ENCODE measurements around the gene C2orf68.
"Not testable (repeated sequence)": the region's sequence is repeated elsewhere in the genome, so short reads cannot be mapped to it uniquely, and the experiment has no call there.

- TF ChIP-seq POLR2AphosphoS5 (IDR thresholded peaks at IDR 0.05; ENCODE audit: borderline replicate concordance, low read depth, low read length); EZH2 (IDR thresholded peaks at IDR 0.05): not testable (repeated sequence)
Measured at GRCh38 chr2:85657399-85657798, 45.5 kb upstream of the C2orf68 start.

Data from SK-N-MC (cell line).